GM23338 (cell line): ENCODE data around the gene KCNK10. TPM values are rescaled to one million over a fixed set of nuclear protein-coding genes. Genes with fewer than 3 reads are reported as not detected.

Experiments used
- ATAC-seq: fragments of 200-7000 bp; cut with Tn5 transposase; 3 replicates; pipeline ENCODE4 v1.9.1; 2020
- DNase-seq: peaks from one replicate; pipeline ENCODE4 v3.0.0-alpha.2; 2015; ENCODE audit warnings: low spot score
- H2AFZ ChIP-seq: fragments of 200-600 bp; sonication (generic); 2 replicates; pipeline ENCODE4 v1.8.0; 2016; ENCODE audit warnings: antibody characterized with exemption, mild to moderate bottlenecking, moderate library complexity
- H3F3A ChIP-seq: fragments of 200-600 bp; sonication (generic); replicated peaks from 2 replicates; pipeline ENCODE4 v1.8.0; 2017; ENCODE audit warnings: antibody characterized with exemption, mixed run types, low read depth
- H3K27ac ChIP-seq: fragments of 200-600 bp; sonication (generic); 2 replicates; pipeline ENCODE4 v1.6.1; 2016; ENCODE audit warnings: low read depth
- H3K27me3 ChIP-seq: fragments of 200-600 bp; sonication (generic); 2 replicates; pipeline ENCODE4 v1.8.0; 2016; ENCODE audit warnings: mild to moderate bottlenecking, mixed run types, moderate library complexity; ENCODE audit not compliant: insufficient read depth
- H3K36me3 ChIP-seq: fragments of 200-600 bp; sonication (generic); 2 replicates; pipeline ENCODE4 v1.8.0; 2016; ENCODE audit warnings: mild to moderate bottlenecking; ENCODE audit not compliant: insufficient read depth
- H3K4me1 ChIP-seq: fragments of 200-600 bp; sonication (generic); 2 replicates; pipeline ENCODE4 v1.8.0; 2016; ENCODE audit warnings: mild to moderate bottlenecking, moderate library complexity; ENCODE audit not compliant: insufficient read depth
- H3K4me2 ChIP-seq: fragments of 200-600 bp; sonication (generic); 2 replicates; pipeline ENCODE4 v1.7.1; 2017; ENCODE audit warnings: mixed run types
- H3K4me3 ChIP-seq: fragments of 200-600 bp; sonication (generic); 2 replicates; pipeline ENCODE4 v1.6.1; 2016; ENCODE audit warnings: mixed run types
- H3K79me2 ChIP-seq: fragments of 200-600 bp; sonication (generic); replicated peaks from 2 replicates; pipeline ENCODE4 v1.8.0; 2017; ENCODE audit warnings: mild to moderate bottlenecking; ENCODE audit not compliant: insufficient read depth
- H3K9me2 ChIP-seq: fragments of 200-600 bp; sonication (generic); 2 replicates; pipeline ENCODE4 v1.8.0; 2017; ENCODE audit not compliant: insufficient read depth
- H4K20me1 ChIP-seq: fragments of 200-600 bp; sonication (generic); replicated peaks from 2 replicates; pipeline ENCODE4 v1.8.0; 2017; ENCODE audit warnings: mild to moderate bottlenecking; ENCODE audit not compliant: insufficient read depth
- H3K27ac Mint-ChIP-seq: 2 replicates; pipeline ENCODE4 v1.8.0; 2020; ENCODE audit warnings: inconsistent platforms, mild to moderate bottlenecking, moderate library complexity, mixed read lengths
- H3K27me3 Mint-ChIP-seq: 3 replicates; pipeline ENCODE4 v1.8.0; 2022; ENCODE audit warnings: low read depth, mild to moderate bottlenecking, moderate library complexity, mixed read lengths, inconsistent platforms; ENCODE audit not compliant: insufficient read depth, poor library complexity
- H3K36me3 Mint-ChIP-seq: 3 replicates; pipeline ENCODE4 v1.8.0; 2021; ENCODE audit warnings: low read depth, mild to moderate bottlenecking, inconsistent platforms, moderate library complexity, mixed read lengths
- H3K4me1 Mint-ChIP-seq: 3 replicates; pipeline ENCODE4 v1.8.0; 2020; ENCODE audit warnings: mild to moderate bottlenecking, inconsistent platforms, mixed read lengths
- H3K4me3 Mint-ChIP-seq: 3 replicates; pipeline ENCODE4 v1.8.0; 2021; ENCODE audit warnings: moderate library complexity, mild to moderate bottlenecking, inconsistent platforms, mixed read lengths
- H3K9me3 Mint-ChIP-seq: 3 replicates; pipeline ENCODE4 v1.8.0; 2020; ENCODE audit warnings: moderate library complexity, mild to moderate bottlenecking, inconsistent platforms, mixed read lengths
- NANOG ChIP-seq: IDR thresholded peaks from 2 replicates; pipeline ENCODE4 v1.6.1; 2016; ENCODE audit warnings: antibody characterized with exemption, borderline replicate concordance
- polyA plus RNA-seq: library from polyadenylated mRNA; unstranded; fragments of >200 nt; fragmentation: Nextera tagmentation; extraction: Ambion mirVana; gene quantifications from 2 replicates; pipeline ENCODE4 v1.2.1, GENCODE V29; 2016
- total RNA-seq: library from RNA; depleted of rRNA; stranded (reverse); fragments of >200 nt; shearing (Covaris generic); gene quantifications from 2 replicates; pipeline ENCODE4 v1.2.3, GENCODE V29; 2014
- TF ChIP-seq, protein P1 (sequence below): IDR thresholded peaks from 2 replicates; pipeline ENCODE4 v1.6.1; 2016; ENCODE audit warnings: antibody characterized with exemption
- TF ChIP-seq, protein P2 (sequence below), 2 experiments: fragments of 200-600 bp in 1 of 2; sonication (generic) in 1 of 2; conservative IDR thresholded peaks; 2 replicates each; pipeline versions ENCODE4 v1.5.1 to v1.6.1; 2016 to 2017; ENCODE audit warnings: antibody characterized with exemption in 2 of 2, low read depth in 2 of 2, mild to moderate bottlenecking in 2 of 2, moderate library complexity in 1 of 2
- TF ChIP-seq, protein P3 (sequence below): fragments of 250-450 bp; sonication (Bioruptor Pico); IDR thresholded peaks from 2 replicates; pipeline ENCODE4 v1.5.0; 2020; ENCODE audit warnings: mild to moderate bottlenecking, moderate library complexity

The KCNK10 gene
- total and polyA plus RNA-seq, 2 experiments from 2014 or later, result 0.29 to 1.0 TPM

DNA sequence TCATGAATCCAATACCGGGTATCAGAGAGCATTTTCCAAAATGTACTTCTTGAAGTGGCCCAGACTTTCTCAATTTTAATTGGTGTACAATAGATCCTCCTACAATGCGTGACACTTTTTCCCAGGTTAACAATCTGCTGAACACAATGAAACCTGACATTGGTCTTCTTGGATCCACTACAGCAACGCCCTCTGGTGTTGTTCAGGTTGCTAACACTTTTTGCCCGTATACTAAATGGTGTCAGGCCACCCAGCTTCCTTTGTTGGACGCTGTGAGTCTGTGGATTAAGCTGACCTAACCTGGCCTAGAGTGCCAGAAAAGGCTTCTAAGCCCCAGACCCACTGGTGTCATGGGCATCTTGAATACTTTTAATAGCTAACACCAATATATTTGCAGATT lies 89.2 kb downstream of the KCNK10 start:
- Histone ChIP-seq H3K4me2 (no peak overlapping the region), H3F3A (no peaks in the 10 kb centered on the region), H3K4me3 (no peak overlapping the region), H3K79me2 (no peaks in the 10 kb centered on the region), H3K27ac (no peak overlapping the region), H3K4me1 (peaks cover 5% of the 10 kb centered on the region; the same call in 1 of the 2 replicates), H2AFZ (no peak overlapping the region), H3K27me3 (no peaks in the 10 kb centered on the region), H4K20me1 (no peaks in the 10 kb centered on the region), H3K36me3 (no peaks in the 10 kb centered on the region), H3K9me2 (no peaks in the 10 kb centered on the region)
- H3K4me3 Mint-ChIP-seq, result no peak overlapping the region
- DNase-seq (peak; percentile 80), ATAC-seq (peak; percentile 94)
- peaks cover 7% of the 10 kb centered on the region; the same call in 2 of the 3 replicates for H3K4me1 Mint-ChIP-seq
- TF ChIP-seq, protein P1, sequence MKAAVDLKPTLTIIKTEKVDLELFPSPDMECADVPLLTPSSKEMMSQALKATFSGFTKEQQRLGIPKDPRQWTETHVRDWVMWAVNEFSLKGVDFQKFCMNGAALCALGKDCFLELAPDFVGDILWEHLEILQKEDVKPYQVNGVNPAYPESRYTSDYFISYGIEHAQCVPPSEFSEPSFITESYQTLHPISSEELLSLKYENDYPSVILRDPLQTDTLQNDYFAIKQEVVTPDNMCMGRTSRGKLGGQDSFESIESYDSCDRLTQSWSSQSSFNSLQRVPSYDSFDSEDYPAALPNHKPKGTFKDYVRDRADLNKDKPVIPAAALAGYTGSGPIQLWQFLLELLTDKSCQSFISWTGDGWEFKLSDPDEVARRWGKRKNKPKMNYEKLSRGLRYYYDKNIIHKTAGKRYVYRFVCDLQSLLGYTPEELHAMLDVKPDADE, result no peak
- TF ChIP-seq, protein P2, sequence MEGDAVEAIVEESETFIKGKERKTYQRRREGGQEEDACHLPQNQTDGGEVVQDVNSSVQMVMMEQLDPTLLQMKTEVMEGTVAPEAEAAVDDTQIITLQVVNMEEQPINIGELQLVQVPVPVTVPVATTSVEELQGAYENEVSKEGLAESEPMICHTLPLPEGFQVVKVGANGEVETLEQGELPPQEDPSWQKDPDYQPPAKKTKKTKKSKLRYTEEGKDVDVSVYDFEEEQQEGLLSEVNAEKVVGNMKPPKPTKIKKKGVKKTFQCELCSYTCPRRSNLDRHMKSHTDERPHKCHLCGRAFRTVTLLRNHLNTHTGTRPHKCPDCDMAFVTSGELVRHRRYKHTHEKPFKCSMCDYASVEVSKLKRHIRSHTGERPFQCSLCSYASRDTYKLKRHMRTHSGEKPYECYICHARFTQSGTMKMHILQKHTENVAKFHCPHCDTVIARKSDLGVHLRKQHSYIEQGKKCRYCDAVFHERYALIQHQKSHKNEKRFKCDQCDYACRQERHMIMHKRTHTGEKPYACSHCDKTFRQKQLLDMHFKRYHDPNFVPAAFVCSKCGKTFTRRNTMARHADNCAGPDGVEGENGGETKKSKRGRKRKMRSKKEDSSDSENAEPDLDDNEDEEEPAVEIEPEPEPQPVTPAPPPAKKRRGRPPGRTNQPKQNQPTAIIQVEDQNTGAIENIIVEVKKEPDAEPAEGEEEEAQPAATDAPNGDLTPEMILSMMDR (conservative IDR thresholded peaks at IDR 0.05; ENCODE audit: low read depth in 2 of 2), result peak; percentile 72 to 85
- TF ChIP-seq, protein P3, sequence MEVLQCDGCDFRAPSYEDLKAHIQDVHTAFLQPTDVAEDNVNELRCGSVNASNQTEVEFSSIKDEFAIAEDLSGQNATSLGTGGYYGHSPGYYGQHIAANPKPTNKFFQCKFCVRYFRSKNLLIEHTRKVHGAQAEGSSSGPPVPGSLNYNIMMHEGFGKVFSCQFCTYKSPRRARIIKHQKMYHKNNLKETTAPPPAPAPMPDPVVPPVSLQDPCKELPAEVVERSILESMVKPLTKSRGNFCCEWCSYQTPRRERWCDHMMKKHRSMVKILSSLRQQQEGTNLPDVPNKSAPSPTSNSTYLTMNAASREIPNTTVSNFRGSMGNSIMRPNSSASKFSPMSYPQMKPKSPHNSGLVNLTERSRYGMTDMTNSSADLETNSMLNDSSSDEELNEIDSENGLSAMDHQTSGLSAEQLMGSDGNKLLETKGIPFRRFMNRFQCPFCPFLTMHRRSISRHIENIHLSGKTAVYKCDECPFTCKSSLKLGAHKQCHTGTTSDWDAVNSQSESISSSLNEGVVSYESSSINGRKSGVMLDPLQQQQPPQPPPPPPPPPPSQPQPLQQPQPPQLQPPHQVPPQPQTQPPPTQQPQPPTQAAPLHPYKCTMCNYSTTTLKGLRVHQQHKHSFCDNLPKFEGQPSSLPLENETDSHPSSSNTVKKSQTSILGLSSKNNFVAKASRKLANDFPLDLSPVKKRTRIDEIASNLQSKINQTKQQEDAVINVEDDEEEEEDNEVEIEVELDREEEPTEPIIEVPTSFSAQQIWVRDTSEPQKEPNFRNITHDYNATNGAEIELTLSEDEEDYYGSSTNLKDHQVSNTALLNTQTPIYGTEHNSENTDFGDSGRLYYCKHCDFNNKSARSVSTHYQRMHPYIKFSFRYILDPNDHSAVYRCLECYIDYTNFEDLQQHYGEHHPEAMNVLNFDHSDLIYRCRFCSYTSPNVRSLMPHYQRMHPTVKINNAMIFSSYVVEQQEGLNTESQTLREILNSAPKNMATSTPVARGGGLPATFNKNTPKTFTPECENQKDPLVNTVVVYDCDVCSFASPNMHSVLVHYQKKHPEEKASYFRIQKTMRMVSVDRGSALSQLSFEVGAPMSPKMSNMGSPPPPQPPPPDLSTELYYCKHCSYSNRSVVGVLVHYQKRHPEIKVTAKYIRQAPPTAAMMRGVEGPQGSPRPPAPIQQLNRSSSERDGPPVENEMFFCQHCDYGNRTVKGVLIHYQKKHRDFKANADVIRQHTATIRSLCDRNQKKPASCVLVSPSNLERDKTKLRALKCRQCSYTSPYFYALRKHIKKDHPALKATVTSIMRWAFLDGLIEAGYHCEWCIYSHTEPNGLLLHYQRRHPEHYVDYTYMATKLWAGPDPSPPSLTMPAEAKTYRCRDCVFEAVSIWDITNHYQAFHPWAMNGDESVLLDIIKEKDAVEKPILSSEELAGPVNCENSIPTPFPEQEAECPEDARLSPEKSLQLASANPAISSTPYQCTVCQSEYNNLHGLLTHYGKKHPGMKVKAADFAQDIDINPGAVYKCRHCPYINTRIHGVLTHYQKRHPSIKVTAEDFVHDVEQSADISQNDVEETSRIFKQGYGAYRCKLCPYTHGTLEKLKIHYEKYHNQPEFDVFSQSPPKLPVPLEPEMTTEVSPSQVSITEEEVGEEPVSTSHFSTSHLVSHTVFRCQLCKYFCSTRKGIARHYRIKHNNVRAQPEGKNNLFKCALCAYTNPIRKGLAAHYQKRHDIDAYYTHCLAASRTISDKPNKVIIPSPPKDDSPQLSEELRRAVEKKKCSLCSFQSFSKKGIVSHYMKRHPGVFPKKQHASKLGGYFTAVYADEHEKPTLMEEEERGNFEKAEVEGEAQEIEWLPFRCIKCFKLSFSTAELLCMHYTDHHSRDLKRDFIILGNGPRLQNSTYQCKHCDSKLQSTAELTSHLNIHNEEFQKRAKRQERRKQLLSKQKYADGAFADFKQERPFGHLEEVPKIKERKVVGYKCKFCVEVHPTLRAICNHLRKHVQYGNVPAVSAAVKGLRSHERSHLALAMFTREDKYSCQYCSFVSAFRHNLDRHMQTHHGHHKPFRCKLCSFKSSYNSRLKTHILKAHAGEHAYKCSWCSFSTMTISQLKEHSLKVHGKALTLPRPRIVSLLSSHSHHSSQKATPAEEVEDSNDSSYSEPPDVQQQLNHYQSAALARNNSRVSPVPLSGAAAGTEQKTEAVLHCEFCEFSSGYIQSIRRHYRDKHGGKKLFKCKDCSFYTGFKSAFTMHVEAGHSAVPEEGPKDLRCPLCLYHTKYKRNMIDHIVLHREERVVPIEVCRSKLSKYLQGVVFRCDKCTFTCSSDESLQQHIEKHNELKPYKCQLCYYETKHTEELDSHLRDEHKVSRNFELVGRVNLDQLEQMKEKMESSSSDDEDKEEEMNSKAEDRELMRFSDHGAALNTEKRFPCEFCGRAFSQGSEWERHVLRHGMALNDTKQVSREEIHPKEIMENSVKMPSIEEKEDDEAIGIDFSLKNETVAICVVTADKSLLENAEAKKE (CRISPR knock-in tag), result no peak
- no peak for TF ChIP-seq NANOG
- H3K27ac Mint-ChIP-seq, result no peak overlapping the region
- peaks cover 5% of the 10 kb centered on the region; the same call in 2 of the 3 replicates for H3K36me3 Mint-ChIP-seq
- H3K9me3 Mint-ChIP-seq, result peaks cover 4% of the 10 kb centered on the region
- peaks cover 2% of the 10 kb centered on the region for H3K27me3 Mint-ChIP-seq
